Measurements from ENCODE around the gene KCNG4.

- TF ChIP-seq CTCF (IDR thresholded peaks at IDR 0.05 in 2 of 3, conservative IDR thresholded peaks at IDR 0.05 in 1 of 3; ENCODE audit: control insufficient read depth in 2 of 3, extremely low read depth in 1 of 3, insufficient read depth in 1 of 3, low read depth in 3 of 3, low read length in 3 of 3), result no peak
- TF ChIP-seq MEF2A (IDR thresholded peaks at IDR 0.05; ENCODE audit: insufficient read depth, low read depth, low read length), result no peak
- TF ChIP-seq NKRF (conservative IDR thresholded peaks at IDR 0.05), result no peak
- no peak for TF ChIP-seq EP300 (IDR thresholded peaks at IDR 0.05; ENCODE audit: borderline replicate concordance in 1 of 2, control insufficient read depth in 1 of 2, low read depth in 2 of 2, low read length in 2 of 2)
- TF ChIP-seq BMI1 (IDR thresholded peaks at IDR 0.05; ENCODE audit: borderline replicate concordance), result no peak
Observed at GRCh38 chr16:84234321-84235241, 5.2 kb downstream of the KCNG4 start.

Data from GM12878 (cell line).